SK-N-SH (cell line): ENCODE results near the gene ADIRF. TPM values are rescaled to one million over a fixed set of nuclear protein-coding genes. Genes with fewer than 3 reads are reported as not detected.

Source experiments
- CTCF ChIA-PET: fragments of 300-600, 350-600 bp; formaldehyde crosslinking; extraction: SDS; loops from one replicate; lab custom pipeline; 2021; lab: Yijun Ruan, JAX
- POLR2A ChIA-PET: fragments of 350-600 bp; sonication (Branson Sonifier 250); formaldehyde crosslinking; extraction: SDS; loops from one replicate; lab custom pipeline; 2020; ENCODE audit warnings: antibody characterized with exemption, inconsistent platforms; lab: Yijun Ruan, JAX
- DNase-seq: peaks from one replicate; pipeline ENCODE4 v3.0.0; 2012
- H2AFZ ChIP-seq: fragments of 200-600 bp; sonication (generic); 2 replicates; pipeline ENCODE4 v1.8.1; 2016; ENCODE audit warnings: antibody characterized with exemption, mild to moderate bottlenecking, low read depth
- H3F3A ChIP-seq: fragments of 200-600 bp; sonication (generic); replicated peaks from 2 replicates; pipeline ENCODE3; 2016; ENCODE audit warnings: antibody characterized with exemption, mild to moderate bottlenecking; ENCODE audit not compliant: insufficient read depth
- H3K27ac ChIP-seq, 2 experiments: fragments of 200-500 bp in 1 of 2; fragments of 200-600 bp in 1 of 2; sonication (Bioruptor generic) in 1 of 2; sonication (generic), shearing (Covaris generic) in 1 of 2; 2 replicates each; pipeline versions ENCODE4 v1.5.1 to v1.6.1; 2014 to 2016; ENCODE audit warnings: low read depth in 2 of 2, inconsistent platforms in 1 of 2, low read length in 1 of 2, mild to moderate bottlenecking in 1 of 2, mixed read lengths in 1 of 2
- H3K27me3 ChIP-seq: fragments of 200-600 bp; sonication (generic), shearing (Covaris generic); 2 replicates; pipeline ENCODE4 v1.6.1; 2016; ENCODE audit warnings: mixed run types; ENCODE audit not compliant: insufficient read depth
- H3K36me3 ChIP-seq, 2 experiments: fragments of 200-500 bp in 1 of 2; fragments of 200-600 bp in 1 of 2; sonication (Bioruptor generic) in 1 of 2; sonication (generic) in 1 of 2; replicated peaks in 1 of 2; 2 replicates each; pipeline versions ENCODE3 to v1.5.1; 2014 to 2016; ENCODE audit warnings: low read length in 1 of 2, mild to moderate bottlenecking in 1 of 2; ENCODE audit not compliant: insufficient read depth in 2 of 2, control insufficient read depth in 1 of 2
- H3K4me1 ChIP-seq, 2 experiments: fragments of 200-500 bp in 1 of 2; fragments of 200-600 bp in 1 of 2; sonication (Bioruptor generic) in 1 of 2; sonication (generic), shearing (Covaris generic) in 1 of 2; 2 replicates each; pipeline versions ENCODE4 v1.5.1 to v1.6.1; 2014 to 2016; ENCODE audit warnings: low read depth in 1 of 2, low read length in 1 of 2, mixed run types in 1 of 2; ENCODE audit not compliant: insufficient read depth in 2 of 2, control insufficient read depth in 1 of 2
- H3K4me2 ChIP-seq: fragments of 200-600 bp; sonication (generic), shearing (Covaris generic); 2 replicates; pipeline ENCODE4 v1.6.1; 2017; ENCODE audit warnings: mixed run types
- H3K4me3 ChIP-seq, 2 experiments: fragments of 200-500 bp in 1 of 2; fragments of 200-600 bp in 1 of 2; sonication (Bioruptor generic) in 1 of 2; sonication (generic), shearing (Covaris generic) in 1 of 2; 2 replicates each; pipeline versions ENCODE4 v1.5.1 to v1.8.1; 2014 to 2016; ENCODE audit warnings: low read depth in 2 of 2, inconsistent platforms in 1 of 2, low read length in 1 of 2, mild to moderate bottlenecking in 1 of 2, mixed read lengths in 1 of 2, moderate library complexity in 1 of 2
- H3K79me2 ChIP-seq: fragments of 200-600 bp; sonication (generic); 2 replicates; pipeline ENCODE4 v1.8.1; 2017; ENCODE audit warnings: mild to moderate bottlenecking; ENCODE audit not compliant: insufficient read depth
- H3K9ac ChIP-seq: fragments of 200-600 bp; sonication (generic); 2 replicates; pipeline ENCODE4 v1.6.1; 2017; ENCODE audit warnings: mixed run types
- H3K9me2 ChIP-seq: fragments of 200-600 bp; sonication (generic); 2 replicates; pipeline ENCODE4 v1.6.1; 2017; ENCODE audit warnings: mixed run types
- H3K9me3 ChIP-seq: fragments of 200-600 bp; sonication (generic); 2 replicates; pipeline ENCODE4 v1.6.1; 2017; ENCODE audit warnings: mixed run types, mild to moderate bottlenecking, moderate library complexity
- H4K20me1 ChIP-seq: fragments of 200-600 bp; sonication (generic); 2 replicates; pipeline ENCODE4 v1.6.1; 2017; ENCODE audit warnings: mild to moderate bottlenecking, mixed run types; ENCODE audit not compliant: insufficient read depth
- CHD2 ChIP-seq: fragments of 150-350 bp; IDR thresholded peaks from 2 replicates; pipeline ENCODE4 v1.6.1; 2018; ENCODE audit warnings: low read length; ENCODE audit not compliant: partially characterized antibody
- EP300 ChIP-seq, 2 experiments: IDR thresholded peaks; 2 replicates each; pipeline versions ENCODE4 v1.4.0 to v1.6.1; 2012; ENCODE audit warnings: borderline replicate concordance in 1 of 2, low read depth in 1 of 2, low read length in 1 of 2
- FOXM1 ChIP-seq: IDR thresholded peaks from 2 replicates; pipeline ENCODE4 v1.4.0; 2012; ENCODE audit warnings: low read depth, mild to moderate bottlenecking
- GABPA ChIP-seq: IDR thresholded peaks from 2 replicates; pipeline ENCODE4 v1.4.0; 2012; ENCODE audit warnings: low read depth, mild to moderate bottlenecking
- GATA2 ChIP-seq: sonication (generic); formaldehyde crosslinking; IDR thresholded peaks from 2 replicates; pipeline ENCODE4 v1.5.0; 2020; ENCODE audit warnings: mild to moderate bottlenecking, missing genetic modification reagents
- IRF3 ChIP-seq: fragments of 150-350 bp; IDR thresholded peaks from 2 replicates; pipeline ENCODE4 v1.6.1; 2016; ENCODE audit warnings: mild to moderate bottlenecking, low read depth, low read length
- JUND ChIP-seq: IDR thresholded peaks from 2 replicates; pipeline ENCODE4 v1.4.0; 2012
- NFIC ChIP-seq: IDR thresholded peaks from 2 replicates; pipeline ENCODE4 v1.4.0; 2012; ENCODE audit warnings: borderline replicate concordance
- NRF1 ChIP-seq: IDR thresholded peaks from 2 replicates; pipeline ENCODE4 v1.6.1; 2012; ENCODE audit warnings: low read depth, mild to moderate bottlenecking, low read length
- PBX3 ChIP-seq: IDR thresholded peaks from 2 replicates; pipeline ENCODE4; 2012
- POLR2AphosphoS5 ChIP-seq: IDR thresholded peaks from 2 replicates; pipeline ENCODE4 v1.6.1; 2012; ENCODE audit warnings: low read depth, low read length
- REST ChIP-seq: IDR thresholded peaks from 2 replicates; pipeline ENCODE4 v1.6.1; 2012; ENCODE audit warnings: mild to moderate bottlenecking, low read depth, low read length, moderate library complexity
- RFX5 ChIP-seq: IDR thresholded peaks from 2 replicates; pipeline ENCODE4 v1.6.1; 2012; ENCODE audit warnings: mild to moderate bottlenecking, improper control_type of control experiment, low read length
- RXRA ChIP-seq: IDR thresholded peaks from 2 replicates; pipeline ENCODE4 v1.4.0; 2012; ENCODE audit warnings: low read depth, mild to moderate bottlenecking, borderline replicate concordance
- SIN3A ChIP-seq: IDR thresholded peaks from 2 replicates; pipeline ENCODE4 v1.6.1; 2012; ENCODE audit warnings: low read depth, mild to moderate bottlenecking, low read length, moderate library complexity, borderline replicate concordance
- SMC3 ChIP-seq: IDR thresholded peaks from 2 replicates; pipeline ENCODE4 v1.6.1; 2012; ENCODE audit warnings: low read depth, low read length, improper control_type of control experiment
- TEAD4 ChIP-seq: IDR thresholded peaks from 2 replicates; pipeline ENCODE4 v1.4.0; 2012; ENCODE audit warnings: mild to moderate bottlenecking, borderline replicate concordance; ENCODE audit not compliant: insufficient read depth
- USF2 ChIP-seq: fragments of 150-350 bp; IDR thresholded peaks from 2 replicates; pipeline ENCODE4 v1.6.1; 2017; ENCODE audit warnings: antibody characterized with exemption, low read length, low read depth, borderline replicate concordance
- YY1 ChIP-seq: IDR thresholded peaks from 2 replicates; pipeline ENCODE4 v1.4.0; 2012; ENCODE audit warnings: low read depth, mild to moderate bottlenecking
- WGBS: methylation state at CpG from one replicate; pipeline ENCODE4 v1.1.6; 2017; ENCODE audit warnings: low lambda C conversion rate; 5-methylcytosine and 5-hydroxymethylcytosine counted together
- polyA plus RNA-seq, 3 experiments: library from polyadenylated mRNA; depleted of rRNA; stranded (reverse); fragments of >200 nt; gene quantifications; 2 replicates each; pipeline ENCODE4 v1.2.3, GENCODE V29; 2012

Gene ADIRF
- polyA plus RNA-seq, 1 of the 3 experiments (the other 2 are of a cell fraction): not detected

GRCh38 chr10:86969421-86970041 lies 1.2 kb downstream of the ADIRF start:
- H3K79me2 ChIP-seq: no peaks in the 10 kb centered on the region
- H3K4me3 ChIP-seq: no peak overlapping the region
- WGBS: 75% methylated on average over 4 of the region's 8 CpGs
- CTCF ChIA-PET: interaction anchor here (0.8 to 1.4 kb wide), 5 partner anchors 9 to 124 kb away, joined by 3 to 6 read pairs (median 4); partner anchors contain the start of gene SNCG
- POLR2A ChIA-PET: no interaction called here
- no peaks in the 10 kb centered on the region for H3K27me3 ChIP-seq
- H4K20me1 ChIP-seq: no peaks in the 10 kb centered on the region
- H3K4me2 ChIP-seq: no peak overlapping the region
- no peaks in the 10 kb centered on the region for H3K9me3 ChIP-seq
- no peak overlapping the region for H3K27ac ChIP-seq
- H3K9me2 ChIP-seq: no peaks in the 10 kb centered on the region
- H3K9ac ChIP-seq: no peak overlapping the region
- DNase-seq: no peak
- no peak for TF ChIP-seq GATA2 (CRISPR knock-in tag)
- no peak for TF ChIP-seq IRF3
- no peak for TF ChIP-seq YY1
- TF ChIP-seq JUND: no peak
- no peak for TF ChIP-seq RXRA
- TF ChIP-seq EP300 (IDR thresholded peaks at IDR 0.05; ENCODE audit: borderline replicate concordance in 1 of 2, low read depth in 1 of 2, low read length in 1 of 2): no peak
- no peak for TF ChIP-seq TEAD4
- no peak for TF ChIP-seq PBX3
- TF ChIP-seq FOXM1: no peak
- no peak for TF ChIP-seq NFIC
- no peak for TF ChIP-seq USF2
- TF ChIP-seq CHD2: no peak
- TF ChIP-seq REST: no peak
- no peak for TF ChIP-seq SIN3A
- no peak for TF ChIP-seq NRF1
- TF ChIP-seq SMC3: no peak
- TF ChIP-seq POLR2AphosphoS5: no peak
- TF ChIP-seq GABPA: no peak
- TF ChIP-seq RFX5: no peak
- H2AFZ ChIP-seq: no peak overlapping the region
- H3K4me1 ChIP-seq: peaks cover 0 to 6% of the 10 kb centered on the region in 2 experiments; a peak in 1 of 4 replicates
- no peaks in the 10 kb centered on the region for H3F3A ChIP-seq
- no peaks in the 10 kb centered on the region for H3K36me3 ChIP-seq
